ENCODE results near the gene ZNF770. TPM values are rescaled to one million over a fixed set of nuclear protein-coding genes. Genes with fewer than 3 reads are reported as not detected.
"Not testable (repeated sequence)": the region's sequence is repeated elsewhere in the genome, so short reads cannot be mapped to it uniquely, and the experiment has no call there.

ZNF770 gene
- polyA plus RNA-seq, 2 of the 4 experiments (the other 2 are of a cell fraction) = 24.9 to 46.2 TPM

GRCh38 chr15:34943711-34944110 lies 44.4 kb downstream of the ZNF770 start (continued):
- TF ChIP-seq HMGXB4 (CRISPR knock-in tag; IDR thresholded peaks at IDR 0.05; ENCODE audit: borderline replicate concordance) (no peak), ZC3H11A (IDR thresholded peaks at IDR 0.05) (no peak), KDM1A (IDR thresholded peaks at IDR 0.05; ENCODE audit: low read depth) (no peak), ZNF302 (CRISPR knock-in tag; IDR thresholded peaks at IDR 0.05) (no peak)

GRCh38 chr15:34943264-34943663 lies 44.8 kb downstream of the ZNF770 start:
- CTCF ChIA-PET = interaction anchor here (1.5 kb wide), 1 partner anchor 11 kb away, joined by 3 read pairs; no protein-coding TSS in a partner anchor

GRCh38 chr15:34942363-34942762 lies 45.7 kb downstream of the ZNF770 start:
- H3K4me3 ChIP-seq = no peak overlapping the region
- no peak overlapping the region for H3K27ac ChIP-seq
- no peak for FAIRE-seq
- H3K4me2 ChIP-seq = no peak overlapping the region
- POLR2A ChIA-PET = no interaction called here
- TF ChIP-seq HOXB5 (CRISPR knock-in tag; IDR thresholded peaks at IDR 0.05) (no peak), HEYL (CRISPR knock-in tag; IDR thresholded peaks at IDR 0.05) (no peak), HOXB13 (CRISPR knock-in tag; IDR thresholded peaks at IDR 0.05; ENCODE audit: low read depth) (no peak), ATOH8 (CRISPR knock-in tag; IDR thresholded peaks at IDR 0.05; ENCODE audit: low read depth) (no peak), BCL3 (IDR thresholded peaks at IDR 0.05) (no peak), ZC3H11A (IDR thresholded peaks at IDR 0.05) (no peak), EHF (CRISPR knock-in tag; IDR thresholded peaks at IDR 0.05) (no peak), MYC (IDR thresholded peaks at IDR 0.05; ENCODE audit: borderline replicate concordance, low read length) (no peak), POLR2A (IDR thresholded peaks at IDR 0.05; ENCODE audit: low read length) (no peak), HMGXB4 (CRISPR knock-in tag; IDR thresholded peaks at IDR 0.05; ENCODE audit: borderline replicate concordance) (no peak), NPAS2 (CRISPR knock-in tag; IDR thresholded peaks at IDR 0.05; ENCODE audit: borderline replicate concordance) (no peak), NFE2L2 (conservative IDR thresholded peaks at IDR 0.05; ENCODE audit: low read length) (no peak), CEBPB (IDR thresholded peaks at IDR 0.05) (no peak), CTCF (IDR thresholded peaks at IDR 0.05) (no peak), JUN (IDR thresholded peaks at IDR 0.05) (no peak), CBX2 (IDR thresholded peaks at IDR 0.05; ENCODE audit: borderline replicate concordance, low read depth) (no peak)
- no peak for ATAC-seq
- DNase-seq (ENCODE audit: low read depth in 1 of 2, low spot score in 1 of 2) = no peak
- H3K9me3 ChIP-seq = no peaks in the 10 kb centered on the region
- WGBS (ENCODE audit: missing lambda C conversion rate) = 87% methylated on average over 6 of the region's 6 CpGs
- H3K4me1 ChIP-seq = no peaks in the 10 kb centered on the region
- CTCF ChIA-PET = interaction anchor here (0.6 to 1.9 kb wide), 2 partner anchors 12 to 131 kb away, joined by 3 to 4 read pairs; no protein-coding TSS in a partner anchor

More at GRCh38 chr15:34943264-34943663, 44.8 kb downstream of the ZNF770 start:
- peak; percentile 67 for TF ChIP-seq ZC3H11A (IDR thresholded peaks at IDR 0.05)
- H3K27ac ChIP-seq; H3K4me1 ChIP-seq; H3K4me2 ChIP-seq; H3K9me3 ChIP-seq; POLR2A ChIA-PET; ATAC-seq; DNase-seq (ENCODE audit: low read depth in 1 of 2, low spot score in 1 of 2); H3K4me3 ChIP-seq; FAIRE-seq: not testable (repeated sequence)
